Neutrophil (primary cell): ENCODE measurements around the gene FTCD.
"Not testable (repeated sequence)": the region's sequence is repeated elsewhere in the genome, so short reads cannot be mapped to it uniquely, and the experiment has no call there.

Experiments
- H3K27ac ChIP-seq: fragments of 200-600 bp; sonication (generic); 2 replicates; pipeline ENCODE4 v1.5.1; 2016; ENCODE audit warnings: mild to moderate bottlenecking, moderate library complexity
- H3K27me3 ChIP-seq: fragments of 200-600 bp; sonication (generic); 2 replicates; pipeline ENCODE4 v1.6.0; 2016; ENCODE audit warnings: mild to moderate bottlenecking
- H3K36me3 ChIP-seq: fragments of 200-600 bp; sonication (generic); 2 replicates; pipeline ENCODE4 v1.5.1; 2017
- H3K4me1 ChIP-seq, 2 experiments: fragments of 200-600 bp in 1 of 2; sonication (generic) in 1 of 2; 1 replicate in 1 of 2; 2 replicates in 1 of 2; pipeline versions ENCODE4 v1.5.1 to v1.6.1; 2013 to 2016; ENCODE audit warnings: low read depth in 1 of 2, low read length in 1 of 2, mild to moderate bottlenecking in 1 of 2, moderate library complexity in 1 of 2; ENCODE audit not compliant: control insufficient read depth in 1 of 2, insufficient read depth in 1 of 2
- H3K4me3 ChIP-seq, 2 experiments: fragments of 200-600 bp in 1 of 2; sonication (generic) in 1 of 2; 1 replicate in 1 of 2; 2 replicates in 1 of 2; pipeline ENCODE4 v1.5.1; 2013 to 2016; ENCODE audit warnings: low read depth in 1 of 2, low read length in 1 of 2, mild to moderate bottlenecking in 1 of 2, moderate library complexity in 1 of 2
- H3K9me3 ChIP-seq: fragments of 200-600 bp; sonication (generic); 2 replicates; pipeline ENCODE4 v1.5.1; 2016
- CTCF ChIP-seq: fragments of 200-600 bp; sonication (generic); IDR thresholded peaks from 2 replicates; pipeline ENCODE4 v1.5.1; 2016; ENCODE audit warnings: antibody characterized with exemption

FTCD gene

GRCh38 chr21:46155514-46156377 is at the start of gene FTCD:
Gene FTCD, minus strand, starts transcription at chr21:46155579. Its CDS starts 56 bp downstream, at chr21:46155523.
- no peak within 1 kb of the TSS for H3K27ac ChIP-seq
- H3K4me3 ChIP-seq: no peak within 1 kb of the TSS
- peaks cover 0 to 4% of the 10 kb centered on the region in 2 experiments for H3K4me1 ChIP-seq
- H3K27me3 ChIP-seq: no peaks in the 10 kb centered on the region
- TF ChIP-seq CTCF: no peak
- no peaks in the 10 kb centered on the region for H3K9me3 ChIP-seq
- no peaks in the 10 kb centered on the region for H3K36me3 ChIP-seq

- H3K36me3 ChIP-seq: peaks cover 19% of the 10 kb centered on the region
Measured at GRCh38 chr21:46205166-46205565, 49.8 kb upstream of the FTCD start.

GRCh38 chr21:46203203-46203600 is 47.8 kb upstream of the FTCD start:
- no peak overlapping the region for H3K4me3 ChIP-seq
- H3K27me3 ChIP-seq: no peaks in the 10 kb centered on the region
- TF ChIP-seq CTCF: no peak
- H3K36me3 ChIP-seq: peaks cover 14% of the 10 kb centered on the region
- no peaks in the 10 kb centered on the region for H3K9me3 ChIP-seq
- no peaks in the 10 kb centered on the region for H3K4me1 ChIP-seq
- no peak overlapping the region for H3K27ac ChIP-seq

More at GRCh38 chr21:46205166-46205565, 49.8 kb upstream of the FTCD start:
- no peaks in the 10 kb centered on the region for H3K27me3 ChIP-seq
- H3K4me3 ChIP-seq: no peak overlapping the region
- TF ChIP-seq CTCF: no peak
- H3K27ac ChIP-seq: no peak overlapping the region
- no peaks in the 10 kb centered on the region for H3K9me3 ChIP-seq
- H3K4me1 ChIP-seq: no peaks in the 10 kb centered on the region

GRCh38 chr21:46202592-46203202 is 47.3 kb upstream of the FTCD start:
- no peak for TF ChIP-seq CTCF
- no peak overlapping the region for H3K27ac ChIP-seq
- no peaks in the 10 kb centered on the region for H3K27me3 ChIP-seq
- no peaks in the 10 kb centered on the region for H3K4me1 ChIP-seq
- no peaks in the 10 kb centered on the region for H3K9me3 ChIP-seq
- H3K4me3 ChIP-seq: no peak overlapping the region
- peaks cover 14% of the 10 kb centered on the region for H3K36me3 ChIP-seq

- H3K27me3 ChIP-seq, H3K36me3 ChIP-seq, H3K4me1 ChIP-seq, H3K4me3 ChIP-seq, H3K27ac ChIP-seq, H3K9me3 ChIP-seq: not testable (repeated sequence)
Measured at GRCh38 chr21:46200877-46201803, 45.8 kb upstream of the FTCD start.
